ENCODE measurements around the gene ARMCX5.

GRCh38 chrX:102560423-102561068, 38.8 kb upstream of the ARMCX5 start:
- TF ChIP-seq POLR2A (IDR thresholded peaks at IDR 0.05): no peak
- TF ChIP-seq CTCF (IDR thresholded peaks at IDR 0.05): no peak
